Retina (tissue), 1 donor: ENCODE results near the gene PAQR9.
A peak's percentile ranks its signal among the peaks of the same experiment; 100 is the strongest.

Experiments
- DNase-seq: peaks from one replicate; pipeline ENCODE4 v3.0.0-alpha.2; 2016

PAQR9 gene

DNA sequence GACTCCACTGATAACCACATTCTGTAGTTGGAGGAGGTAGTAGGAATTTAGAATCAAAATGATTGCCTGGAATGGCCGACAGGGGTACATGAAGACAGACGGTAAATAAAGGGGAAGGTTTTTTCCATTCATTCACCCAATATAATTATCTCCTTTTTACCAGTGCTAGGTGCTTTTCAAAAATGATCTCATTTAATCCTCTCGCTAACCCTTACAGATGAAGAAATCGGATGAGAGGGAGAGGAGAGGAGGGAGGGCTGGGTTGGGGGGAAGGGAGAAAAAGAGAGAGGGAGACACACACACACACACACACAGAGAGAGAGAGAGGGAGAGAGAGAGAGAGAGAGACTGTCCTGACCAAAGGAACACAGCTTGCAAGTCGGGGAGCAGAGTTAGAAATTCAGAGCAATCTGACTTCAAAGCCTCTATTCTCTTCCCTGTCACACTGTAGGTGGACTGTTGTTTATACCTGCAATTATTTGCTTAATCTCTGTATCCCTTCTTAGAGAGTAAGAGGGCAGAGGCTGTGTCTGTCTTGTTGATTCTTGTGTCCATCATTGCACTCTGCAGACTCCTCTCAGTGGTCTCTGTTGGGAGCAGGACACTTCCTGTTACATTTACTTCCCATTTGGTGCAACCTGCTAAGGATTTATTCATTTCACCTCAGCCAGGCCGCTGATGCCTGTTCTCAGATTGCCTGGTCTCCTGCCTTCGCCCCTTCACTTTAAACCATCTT is 18.7 kb upstream of the PAQR9 start:
- peak; percentile 25 for DNase-seq

DNA sequence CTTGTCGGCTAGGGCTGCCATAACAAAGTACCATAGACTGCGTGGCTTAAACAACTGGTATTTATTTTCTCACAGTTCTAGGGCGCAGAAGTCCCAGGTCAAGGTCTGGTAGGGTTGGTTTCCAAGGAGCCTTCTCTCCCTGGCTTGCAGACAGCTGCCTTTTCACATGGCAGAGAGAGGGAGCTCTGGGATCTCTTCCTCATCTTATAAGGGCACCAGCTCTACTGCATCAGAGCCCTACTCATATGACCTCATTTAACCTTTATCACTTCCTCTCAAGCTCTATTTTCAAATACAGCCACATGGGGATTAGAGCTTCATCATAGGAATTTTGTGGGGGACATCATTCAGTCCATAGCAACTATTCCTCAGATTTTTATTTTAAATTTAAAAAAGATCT is 17.6 kb upstream of the PAQR9 start:
- no peak for DNase-seq

DNA sequence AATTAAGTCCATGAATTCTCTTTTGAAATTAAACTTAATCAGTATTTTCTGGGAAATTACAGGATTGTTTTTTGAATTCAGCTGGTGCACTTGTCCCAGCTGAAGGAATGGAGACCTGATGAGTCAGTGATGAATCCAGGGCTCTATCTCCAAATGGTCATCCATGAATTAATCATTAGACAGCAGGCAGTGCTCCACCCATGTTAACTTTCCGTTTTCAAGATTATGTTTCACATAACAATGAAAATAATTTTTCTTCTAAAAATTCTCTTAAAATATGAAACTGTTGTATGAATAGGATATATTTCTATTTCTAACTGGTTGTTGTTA is 13.9 kb upstream of the PAQR9 start:
- no peak for DNase-seq

DNA sequence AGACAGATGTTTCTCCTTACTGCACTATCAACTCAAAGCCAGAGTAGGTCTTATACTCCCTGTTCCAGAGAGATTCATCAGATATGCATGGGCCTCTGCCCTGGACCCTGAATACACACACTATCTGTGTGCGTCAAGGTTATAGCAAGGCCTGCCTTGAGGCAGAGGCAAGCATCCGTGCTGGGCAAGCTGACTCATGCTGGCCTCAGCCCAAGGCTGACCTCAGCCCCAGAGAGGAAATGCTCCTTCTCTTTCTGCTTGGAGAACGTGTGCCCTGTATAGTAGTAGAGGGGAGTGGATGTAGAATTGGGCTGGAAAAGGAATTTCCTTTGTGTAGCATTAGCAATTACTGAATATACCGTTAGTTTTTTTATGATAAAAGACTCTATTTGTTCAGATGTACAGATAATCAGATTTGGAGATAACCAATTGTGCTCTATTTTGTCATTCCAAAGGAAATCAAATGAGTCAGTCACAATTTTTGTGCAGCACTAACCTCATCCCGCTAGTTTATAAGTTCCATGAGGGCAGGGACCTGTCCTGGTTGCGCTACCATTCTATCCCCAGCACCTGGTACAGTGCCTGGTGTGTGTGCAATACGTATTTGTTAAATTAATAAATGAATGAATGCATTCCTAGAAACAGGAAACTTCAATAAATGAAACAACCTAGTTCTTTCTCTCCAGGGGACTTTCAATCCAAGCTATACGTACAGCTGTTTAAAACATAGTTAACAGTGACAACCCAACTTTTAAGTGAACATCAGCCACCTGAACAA is 13.3 kb upstream of the PAQR9 start:
- DNase-seq: no peak

DNA sequence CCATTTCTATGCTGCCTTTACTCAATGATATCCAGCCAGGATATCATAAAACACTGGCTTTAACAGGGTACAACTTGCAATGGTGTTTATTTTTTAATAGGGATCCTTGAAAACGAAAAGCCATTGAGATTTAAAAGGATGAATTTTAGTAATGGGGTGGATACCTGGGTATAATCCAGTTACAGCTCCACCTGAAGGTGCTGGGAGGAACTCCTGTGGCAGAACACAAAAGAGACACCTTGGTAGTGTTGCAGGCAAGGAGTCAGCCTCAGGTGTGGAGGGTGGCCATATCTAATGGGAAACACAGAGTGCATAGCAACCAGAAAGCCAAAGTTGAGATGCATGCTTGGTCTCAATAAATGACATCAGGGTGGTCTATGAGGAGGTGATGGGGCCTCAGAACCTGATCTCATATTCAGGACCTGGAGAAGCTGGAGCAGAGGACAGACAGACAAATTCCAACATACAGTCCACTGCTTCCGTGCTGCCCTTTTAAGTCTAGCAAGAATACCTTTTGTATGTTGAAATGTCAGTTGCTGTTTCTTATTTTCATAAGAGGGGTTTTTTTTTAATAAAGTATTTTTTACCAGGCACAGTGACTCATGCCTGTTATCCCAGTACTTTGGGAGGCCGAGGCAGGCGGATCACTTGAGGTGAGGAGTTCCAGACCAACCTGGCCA is 12.0 kb upstream of the PAQR9 start:
- DNase-seq: no peak

DNA sequence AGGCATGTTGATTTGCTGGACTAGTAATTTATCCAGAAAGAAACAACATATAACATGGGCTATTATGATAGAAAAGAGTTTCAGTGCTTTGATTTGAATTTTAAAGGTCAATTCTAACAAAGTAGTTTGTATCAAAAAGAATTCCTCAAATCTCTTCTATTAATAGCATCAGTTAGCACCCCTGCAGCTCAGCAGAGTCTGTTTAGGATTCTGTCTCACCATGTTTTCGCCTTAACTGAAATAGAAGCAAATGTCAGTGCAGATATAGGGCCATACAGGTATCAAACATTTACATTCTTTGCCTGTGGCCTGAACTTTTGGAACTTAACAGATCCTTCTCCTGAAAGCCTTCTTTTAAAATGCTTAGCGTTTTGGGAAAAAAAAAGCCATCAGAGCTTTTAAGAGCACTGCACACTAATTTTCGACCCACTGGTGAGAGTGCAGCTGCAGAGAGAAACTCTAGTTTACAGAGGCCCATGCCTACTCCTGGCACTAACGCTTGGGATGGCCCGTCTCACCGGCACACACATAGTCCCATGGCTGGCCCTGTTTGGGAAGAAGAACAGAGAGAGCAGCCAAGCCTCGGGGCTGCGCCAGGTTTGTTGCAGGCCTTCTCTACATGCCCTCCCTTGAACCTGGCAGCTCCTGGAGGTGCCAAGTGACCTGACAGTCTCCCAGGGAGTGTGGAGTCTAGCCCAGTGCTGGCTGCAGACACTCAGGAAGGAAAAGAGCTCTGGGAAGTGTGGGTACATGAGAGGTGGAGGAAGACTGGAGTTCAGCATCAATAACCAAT is 9.9 kb upstream of the PAQR9 start:
- DNase-seq: no peak

DNA sequence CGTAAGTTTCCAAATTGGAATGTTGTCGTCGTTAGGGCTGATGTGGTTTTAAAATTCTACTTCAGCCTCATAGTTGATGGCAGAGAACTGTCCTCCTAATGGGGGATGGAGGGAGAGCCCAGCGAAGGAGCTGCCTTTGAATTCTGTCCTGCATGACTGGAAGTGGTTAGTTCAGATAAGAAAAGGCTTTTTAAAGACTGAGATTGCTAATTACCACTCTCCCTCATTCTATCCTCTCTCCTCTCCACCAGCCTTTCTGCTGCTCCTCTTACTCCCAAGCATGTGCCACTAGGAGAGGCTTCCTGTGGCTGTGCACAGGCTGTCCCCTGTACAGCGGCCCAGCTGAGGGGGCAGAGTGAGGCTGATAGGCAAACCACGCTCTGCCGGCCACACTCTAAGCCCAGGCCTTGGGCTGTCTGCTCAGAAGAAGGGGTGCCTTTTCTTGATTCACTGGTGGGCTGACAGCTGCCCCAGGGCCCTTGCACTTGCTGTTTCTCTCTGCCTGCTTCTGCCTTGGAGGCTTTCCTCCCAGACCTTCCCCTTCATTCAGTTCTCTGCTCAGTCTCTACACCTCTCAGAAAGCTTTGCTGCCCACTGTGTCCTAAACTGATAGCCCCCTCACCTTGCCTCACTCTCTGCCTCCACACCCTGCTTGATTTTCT is 8.7 kb upstream of the PAQR9 start:
- DNase-seq: no peak

DNA sequence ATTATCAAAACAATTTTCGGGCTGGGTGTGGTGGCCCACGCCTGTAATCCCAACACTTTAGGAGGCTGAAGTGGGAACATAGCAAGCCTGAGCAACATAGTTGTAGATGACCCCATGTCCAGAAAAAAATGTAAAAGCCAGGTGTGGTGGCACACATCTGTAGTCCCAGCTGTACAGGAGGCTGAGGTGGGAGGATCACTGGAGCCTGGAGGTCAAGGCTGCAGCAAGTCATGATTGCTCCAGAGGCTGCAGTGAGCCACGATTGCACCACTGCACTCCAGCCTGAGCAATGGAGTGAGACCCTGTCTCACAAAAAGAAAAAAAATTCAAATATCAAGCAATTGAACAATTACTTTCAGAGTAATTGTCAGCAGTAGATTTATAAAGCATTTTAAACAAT is 8.0 kb upstream of the PAQR9 start:
- DNase-seq: no peak

DNA sequence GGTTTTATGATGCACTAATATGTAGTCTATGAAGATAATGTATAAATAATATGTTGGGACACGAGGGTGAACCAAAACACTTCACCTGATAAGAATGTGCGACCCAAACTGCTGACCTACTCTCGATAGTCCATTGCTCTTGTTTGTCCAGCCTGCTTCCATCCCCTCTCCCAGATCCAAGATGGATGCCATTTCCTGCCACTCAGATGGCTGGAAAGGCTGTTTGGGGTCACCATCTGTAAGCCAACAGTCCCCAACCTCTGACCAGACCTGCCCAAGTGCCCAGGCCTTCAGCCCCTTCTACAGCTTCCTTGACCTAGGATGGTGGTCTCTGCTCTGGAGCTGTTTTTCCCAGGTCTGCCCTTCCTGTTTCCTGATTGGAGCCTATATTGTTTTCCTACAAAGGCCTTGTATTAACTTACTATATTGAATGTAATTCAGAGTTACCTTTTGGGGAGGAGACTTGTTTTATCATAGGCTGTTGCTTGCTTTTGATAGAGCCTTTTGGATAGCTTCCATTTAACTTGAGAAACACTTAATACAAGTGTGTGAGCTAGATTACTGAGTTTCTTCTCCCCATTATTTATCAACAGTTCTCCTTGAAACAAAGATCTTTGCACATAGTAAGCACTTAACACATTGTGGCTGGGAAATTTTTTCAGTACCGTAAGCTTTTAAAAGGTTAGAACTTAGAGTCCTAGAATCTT is 5.0 kb upstream of the PAQR9 start:
- DNase-seq: no peak

DNA sequence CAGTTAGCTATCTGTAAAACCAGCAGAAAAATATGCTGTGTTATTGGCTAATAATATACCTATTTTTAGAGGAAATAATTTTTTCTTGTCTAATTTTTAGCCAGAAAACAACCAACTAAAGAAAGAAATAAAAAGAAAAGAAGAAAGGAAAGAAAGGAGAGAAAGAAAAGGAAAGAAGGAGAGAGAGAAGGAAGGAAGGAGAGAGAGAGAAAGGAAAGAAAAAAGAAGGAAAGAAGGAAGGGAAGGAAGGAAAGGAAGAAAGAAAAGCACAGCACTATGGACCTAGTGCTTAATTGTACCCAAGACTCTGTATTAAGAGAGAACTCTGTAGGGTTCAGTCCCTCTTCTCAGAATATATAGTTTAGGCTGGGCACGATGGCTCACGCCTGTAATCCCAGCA is 3.3 kb upstream of the PAQR9 start:
- DNase-seq: no peak

DNA sequence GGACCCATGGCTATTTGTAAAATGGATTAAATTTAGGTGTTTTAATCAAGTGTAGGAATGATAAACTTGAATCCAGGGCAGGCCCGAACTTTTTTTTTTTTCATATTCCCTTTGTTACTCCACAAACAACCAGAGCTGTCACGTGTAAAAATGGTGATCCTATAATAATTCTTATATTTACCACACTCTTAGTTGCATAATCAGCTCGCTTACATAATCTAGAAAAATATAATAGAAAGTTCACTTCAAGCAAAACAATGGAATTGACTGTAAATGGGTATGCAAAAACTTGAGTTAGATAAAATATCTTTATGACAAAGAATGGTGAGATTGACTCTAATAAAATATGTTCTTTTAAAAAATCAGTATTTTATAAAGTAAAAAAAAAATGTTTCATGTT is 2.1 kb upstream of the PAQR9 start:
- no peak for DNase-seq

DNA sequence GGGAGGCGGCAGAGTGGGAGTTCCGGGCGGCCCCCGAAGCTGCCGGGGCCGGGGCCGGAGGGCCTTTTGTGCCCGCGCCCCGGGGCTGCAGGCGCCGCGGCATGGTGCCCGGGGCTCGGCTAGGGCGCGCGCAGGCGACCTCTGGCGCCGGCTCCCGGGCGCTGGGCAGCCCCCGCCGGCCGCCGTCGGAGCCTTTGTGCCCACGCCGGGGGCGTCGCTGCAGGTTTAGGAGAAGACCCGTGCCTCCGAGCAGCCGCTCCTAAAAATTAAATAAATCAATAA is 299 bp downstream of the PAQR9 start:
- DNase-seq: peak; percentile 82

DNA sequence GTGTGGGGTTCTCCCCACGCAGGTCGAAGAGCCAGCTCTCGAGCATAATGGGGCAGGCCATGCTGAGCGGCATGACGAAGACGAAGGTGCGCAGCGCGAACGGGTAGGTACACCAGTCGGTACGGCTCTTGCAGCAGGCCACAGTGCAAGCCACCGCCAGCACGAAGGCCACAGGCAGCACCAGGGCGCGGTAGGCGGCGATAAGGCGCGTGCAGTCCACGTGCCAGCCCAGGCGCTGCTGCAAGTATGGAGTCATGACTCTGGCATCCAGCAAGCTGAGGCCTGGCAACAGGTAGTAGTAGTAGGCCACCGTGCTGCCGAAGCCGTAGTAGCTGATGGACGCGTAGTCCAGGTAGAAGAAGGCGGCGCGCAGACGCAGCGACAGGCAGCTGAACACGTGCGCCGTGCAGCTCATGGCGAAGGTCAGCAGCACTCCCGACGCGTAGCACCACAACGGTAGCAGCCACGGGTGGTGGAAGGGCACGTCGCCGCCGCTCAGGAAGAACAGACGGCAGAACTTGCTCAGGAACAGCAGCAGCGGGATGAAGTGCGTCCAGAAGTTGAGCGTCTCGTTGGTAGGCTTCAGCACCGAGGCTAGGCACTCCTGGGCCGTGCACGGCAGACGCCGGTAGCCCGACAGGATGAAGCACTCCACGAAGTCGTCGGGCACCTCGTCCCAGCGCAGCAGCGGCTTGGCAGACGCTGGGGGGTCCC is 797 bp downstream of the PAQR9 start:
- no peak for DNase-seq

DNA sequence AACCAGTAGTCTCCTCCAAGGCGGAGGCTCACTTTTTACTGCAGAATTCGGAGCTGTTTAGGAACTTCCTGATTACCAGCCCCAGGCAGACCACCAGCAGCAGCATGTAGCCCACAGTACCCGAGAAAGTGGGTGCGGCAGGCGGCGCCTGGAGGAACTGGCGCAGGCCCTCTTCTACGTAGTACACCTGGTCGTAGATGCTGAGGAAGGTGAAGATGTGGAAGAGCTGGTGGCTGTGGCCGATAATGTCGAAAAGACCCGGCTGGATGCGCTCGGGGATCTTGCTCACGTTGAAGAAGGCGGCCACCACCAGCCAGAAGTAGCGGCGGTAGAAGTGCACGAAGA is 1.3 kb downstream of the PAQR9 start:
- DNase-seq: no peak

DNA sequence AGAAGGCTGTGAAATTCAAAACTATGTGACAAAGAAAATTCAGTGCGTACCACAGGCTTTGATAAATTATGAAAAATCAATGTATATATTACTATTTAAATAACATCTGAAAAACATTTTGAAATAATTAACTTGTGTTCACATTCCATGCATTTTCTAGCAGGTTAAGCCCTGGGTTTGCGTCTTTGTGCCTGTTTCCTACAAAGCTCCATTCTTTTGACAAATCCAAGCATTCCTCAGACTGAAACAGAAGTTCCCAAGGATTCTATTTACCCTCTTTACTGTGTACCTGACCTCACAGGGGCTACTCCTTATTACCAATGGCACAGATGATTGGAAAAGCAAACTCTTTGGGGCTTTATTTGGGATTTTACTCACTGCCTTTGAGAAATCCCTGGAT is 1.9 kb downstream of the PAQR9 start:
- DNase-seq: no peak

DNA sequence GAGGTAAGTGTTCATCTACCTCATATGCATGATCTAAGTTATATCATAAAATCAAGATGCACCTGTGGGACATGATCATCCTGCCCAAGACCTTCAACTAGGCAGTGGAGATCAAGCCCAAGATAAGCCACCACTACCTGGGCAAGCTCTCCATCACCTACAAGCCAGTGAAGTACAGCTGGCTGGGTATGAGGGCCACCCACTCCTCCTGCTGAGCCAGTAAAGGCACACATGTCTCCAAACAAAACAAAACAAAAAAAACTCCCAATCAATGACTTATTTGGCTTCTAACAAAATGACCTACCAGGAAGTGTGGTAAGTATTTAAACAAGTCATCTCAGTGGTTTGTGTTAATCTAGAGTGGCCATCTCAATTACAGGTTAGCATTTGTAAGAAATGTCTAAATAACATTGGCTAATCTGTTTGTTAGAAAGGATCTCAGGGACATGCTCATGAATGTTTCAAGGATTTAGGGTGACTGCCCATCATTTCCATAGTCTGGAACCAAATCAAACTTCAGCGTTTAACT is 3.1 kb downstream of the PAQR9 start:
- no peak for DNase-seq

DNA sequence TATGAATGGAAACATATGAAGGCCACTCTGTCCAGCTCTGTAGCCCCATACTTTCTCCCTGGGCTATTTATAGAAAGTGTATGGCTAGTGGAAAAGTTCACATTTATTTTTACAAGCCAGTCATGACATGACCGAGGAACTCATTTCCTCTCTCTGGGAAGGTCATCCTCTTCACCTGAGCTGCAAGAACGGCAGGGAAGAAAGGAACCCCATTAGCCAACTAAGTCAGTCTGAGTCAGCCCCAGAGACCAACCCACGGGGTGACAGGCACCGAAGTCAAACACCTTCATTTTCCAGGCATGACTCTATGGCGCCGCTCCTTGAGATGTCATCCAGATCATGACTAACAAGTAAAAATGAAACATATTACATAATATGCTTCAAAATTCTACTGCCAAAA is 4.8 kb downstream of the PAQR9 start:
- DNase-seq: no peak

DNA sequence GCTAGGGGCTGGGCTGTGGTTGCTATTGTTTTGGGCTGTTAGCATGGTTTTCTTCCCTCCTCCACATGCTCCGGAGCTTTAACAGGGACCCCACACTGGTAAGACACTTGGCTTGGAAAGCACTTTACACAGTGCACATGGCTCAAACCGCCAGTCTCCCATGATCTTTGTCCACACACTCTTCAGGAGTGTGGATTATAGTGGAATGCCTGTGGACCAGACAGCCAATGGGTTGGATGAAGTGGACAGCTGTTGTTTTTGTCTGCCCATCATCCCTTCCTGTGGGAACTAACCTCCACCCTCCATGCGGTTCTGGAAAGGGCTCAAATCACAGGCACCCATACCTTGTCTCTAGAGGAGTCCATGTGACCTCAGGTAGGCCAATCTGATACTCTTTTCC is 10.0 kb downstream of the PAQR9 start:
- DNase-seq: no peak

DNA sequence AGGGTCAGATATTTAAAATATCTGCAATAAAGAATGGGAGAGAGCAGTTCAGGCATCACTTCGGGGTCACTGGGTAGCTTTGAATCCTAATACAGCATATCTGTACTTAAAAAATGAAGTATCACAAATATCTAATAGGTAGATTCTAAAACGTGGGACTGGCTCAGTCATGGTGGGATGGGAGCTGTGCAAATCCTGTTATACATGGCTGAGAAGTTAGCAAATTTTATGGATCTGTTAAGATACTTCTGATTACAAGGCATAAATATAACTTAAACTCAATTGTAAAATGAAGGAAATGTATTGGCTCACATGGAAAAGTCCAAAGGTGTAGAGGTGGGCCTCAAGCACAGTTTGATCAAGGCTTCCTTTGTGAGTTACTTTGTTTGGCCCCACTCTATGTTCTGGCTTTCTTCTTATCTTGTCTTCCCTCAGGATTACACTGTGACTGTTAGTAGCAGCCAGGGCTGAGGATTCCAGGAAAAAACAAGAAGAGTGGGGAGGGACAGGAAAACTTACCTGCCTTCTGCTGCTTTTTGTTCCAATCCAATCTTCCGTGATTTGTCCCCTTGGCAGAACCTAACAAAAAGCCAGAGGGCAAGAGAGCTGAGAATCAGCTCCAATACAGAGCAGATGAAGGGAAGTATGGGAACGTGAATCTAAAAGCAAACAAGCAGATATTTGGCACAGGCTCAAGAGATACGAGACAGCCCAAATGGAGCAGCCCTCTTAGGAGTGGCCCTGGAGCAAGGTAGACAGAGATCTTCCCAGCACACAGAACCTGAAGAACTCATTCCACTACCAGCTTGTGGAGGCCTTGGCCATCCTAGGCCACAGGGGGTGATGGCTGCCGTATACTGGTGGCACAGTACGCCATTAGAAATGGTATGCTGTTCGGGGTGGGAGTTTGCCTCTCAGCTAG is 10.9 kb downstream of the PAQR9 start:
- DNase-seq: no peak

DNA sequence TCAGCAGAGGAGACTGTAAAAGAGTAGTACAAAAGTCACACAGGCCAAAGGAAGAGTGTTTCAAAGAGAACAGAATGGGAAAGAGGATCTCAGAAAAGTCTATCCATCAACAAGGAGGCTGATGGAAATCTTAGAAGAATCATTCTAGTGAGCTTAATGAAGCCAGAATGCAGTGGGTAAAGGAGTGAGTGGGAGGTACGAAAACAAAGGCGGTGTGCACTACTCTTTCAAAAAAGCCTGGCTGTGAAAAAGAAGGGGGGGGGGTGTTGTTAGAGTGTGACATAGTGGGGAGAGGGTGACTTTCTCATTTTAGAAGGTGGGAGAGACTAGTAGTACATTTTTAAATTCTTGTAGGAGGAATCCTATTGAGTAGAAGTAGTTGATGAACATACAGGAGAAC is 11.7 kb downstream of the PAQR9 start:
- DNase-seq: no peak

DNA sequence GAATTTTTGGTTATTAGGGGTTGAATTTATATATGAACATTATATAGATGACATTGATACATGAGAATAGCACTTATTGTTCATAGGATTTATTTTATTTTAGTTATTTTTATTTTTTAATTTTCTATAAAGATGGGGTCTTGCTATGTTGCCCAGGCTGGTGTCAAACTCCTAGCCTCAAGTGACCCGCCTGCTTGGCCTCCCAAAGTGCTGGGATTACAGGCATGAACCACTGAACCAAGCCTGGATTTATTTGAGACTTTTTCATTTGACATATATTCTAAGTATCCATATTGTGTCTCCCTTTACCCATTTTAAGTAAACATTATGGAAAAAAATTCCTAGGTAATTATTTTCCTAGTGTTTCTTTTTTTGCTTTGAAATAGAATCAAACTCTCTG is 12.5 kb downstream of the PAQR9 start:
- DNase-seq: no peak
